ENCODE measurements around the gene KLHL18.

GRCh38 chr3:47251689-47252088 lies 31.1 kb upstream of the KLHL18 start:
- TF ChIP-seq, protein P1, sequence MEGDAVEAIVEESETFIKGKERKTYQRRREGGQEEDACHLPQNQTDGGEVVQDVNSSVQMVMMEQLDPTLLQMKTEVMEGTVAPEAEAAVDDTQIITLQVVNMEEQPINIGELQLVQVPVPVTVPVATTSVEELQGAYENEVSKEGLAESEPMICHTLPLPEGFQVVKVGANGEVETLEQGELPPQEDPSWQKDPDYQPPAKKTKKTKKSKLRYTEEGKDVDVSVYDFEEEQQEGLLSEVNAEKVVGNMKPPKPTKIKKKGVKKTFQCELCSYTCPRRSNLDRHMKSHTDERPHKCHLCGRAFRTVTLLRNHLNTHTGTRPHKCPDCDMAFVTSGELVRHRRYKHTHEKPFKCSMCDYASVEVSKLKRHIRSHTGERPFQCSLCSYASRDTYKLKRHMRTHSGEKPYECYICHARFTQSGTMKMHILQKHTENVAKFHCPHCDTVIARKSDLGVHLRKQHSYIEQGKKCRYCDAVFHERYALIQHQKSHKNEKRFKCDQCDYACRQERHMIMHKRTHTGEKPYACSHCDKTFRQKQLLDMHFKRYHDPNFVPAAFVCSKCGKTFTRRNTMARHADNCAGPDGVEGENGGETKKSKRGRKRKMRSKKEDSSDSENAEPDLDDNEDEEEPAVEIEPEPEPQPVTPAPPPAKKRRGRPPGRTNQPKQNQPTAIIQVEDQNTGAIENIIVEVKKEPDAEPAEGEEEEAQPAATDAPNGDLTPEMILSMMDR (IDR thresholded peaks at IDR 0.05) = no peak
- no peak for TF ChIP-seq POLR2A (IDR thresholded peaks at IDR 0.05)
